Activated naive CD4-positive, alpha-beta T cell treated with anti-CD3 and anti-CD28 coated beads for 36 hours (primary cell): Measurements from ENCODE around the gene N4BP2L1. TPM values are rescaled to one million over a fixed set of nuclear protein-coding genes. Genes with fewer than 3 reads are reported as not detected.

Source experiments
- CTCF ChIA-PET: fragments of 350-600 bp; sonication (Branson Sonifier 250); formaldehyde crosslinking; loops from one replicate; lab custom pipeline; 2021; ENCODE audit warnings: antibody characterized with exemption; lab: Charles Lee
- DNase-seq: peaks from one replicate; pipeline ENCODE4 v3.0.0-alpha.2; 2020
- H3K27ac Mint-ChIP-seq: one replicate; pipeline ENCODE4 v1.8.0; 2021; ENCODE audit warnings: mild to moderate bottlenecking, mixed read lengths
- H3K27me3 Mint-ChIP-seq: one replicate; pipeline ENCODE4 v1.8.0; 2021; ENCODE audit warnings: low read depth, mixed read lengths
- H3K36me3 Mint-ChIP-seq: one replicate; pipeline ENCODE4 v1.8.0; 2021; ENCODE audit warnings: low read depth, mixed read lengths
- H3K4me1 Mint-ChIP-seq: one replicate; pipeline ENCODE4 v1.8.0; 2021; ENCODE audit warnings: low read depth, mixed read lengths
- H3K4me3 Mint-ChIP-seq: one replicate; pipeline ENCODE4 v1.8.0; 2021; ENCODE audit warnings: mild to moderate bottlenecking, moderate library complexity, mixed read lengths
- H3K9me3 Mint-ChIP-seq: one replicate; pipeline ENCODE4 v1.8.0; 2021; ENCODE audit warnings: mixed read lengths
- intact Hi-C: fragments of 100-400 bp; cut with micrococcal nuclease; formaldehyde crosslinking; loops from one replicate; pipeline ENCODE4 v1.15.1; 2023
- total RNA-seq, 2 experiments: library from RNA; stranded (reverse); gene quantifications; one replicate each; pipeline ENCODE4 v1.2.3, GENCODE V29; 2021

N4BP2L1 gene
- total RNA-seq, 2 experiments from 2014 or later: 22.6 TPM

GRCh38 chr13:32454886-32455593 lies 27.1 kb upstream of the N4BP2L1 start:
- no peak for DNase-seq
- CTCF ChIA-PET: interaction anchor here (0.6 to 0.7 kb wide), 2 partner anchors 138 to 228 kb away, joined by 3 read pairs; no protein-coding TSS in a partner anchor
- Mint-ChIP-seq H3K9me3 (peaks cover 26% of the 10 kb centered on the region), H3K4me3 (no peak overlapping the region), H3K27ac (no peak overlapping the region), H3K27me3 (no peaks in the 10 kb centered on the region), H3K36me3 (peaks cover 40% of the 10 kb centered on the region), H3K4me1 (no peaks in the 10 kb centered on the region)
- intact Hi-C loops: no loop called here

GRCh38 chr13:32453981-32454380 lies 26.1 kb upstream of the N4BP2L1 start:
- Mint-ChIP-seq H3K27me3 (no peaks in the 10 kb centered on the region), H3K36me3 (peaks cover 31% of the 10 kb centered on the region), H3K9me3 (peaks cover 21% of the 10 kb centered on the region), H3K27ac (no peak overlapping the region), H3K4me3 (no peak overlapping the region), H3K4me1 (peaks cover under 1% of the 10 kb centered on the region)
- intact Hi-C loops: no loop called here
- CTCF ChIA-PET: interaction anchor here (1.7 kb wide), 1 partner anchor 13 kb away, joined by 5 read pairs; no protein-coding TSS in a partner anchor
- DNase-seq: no peak

- peaks cover 2% of the 10 kb centered on the region for H3K36me3 Mint-ChIP-seq
- DNase-seq: no peak
- peaks cover 19% of the 10 kb centered on the region for H3K4me1 Mint-ChIP-seq
- no peaks in the 10 kb centered on the region for H3K27me3 Mint-ChIP-seq
- no peaks in the 10 kb centered on the region for H3K9me3 Mint-ChIP-seq
- CTCF ChIA-PET: interaction anchor here (0.6 to 1.0 kb wide), 3 partner anchors 44 to 1022 kb away, joined by 3 to 4 read pairs (median 3); no protein-coding TSS in a partner anchor
- no peak overlapping the region for H3K27ac Mint-ChIP-seq
- H3K4me3 Mint-ChIP-seq: no peak overlapping the region
- intact Hi-C loops: loop anchor here (1.0 to 10.0 kb wide), 5 partner anchors 21 to 1093 kb away; partner anchors contain the start of genes KL, N4BP2L1 and N4BP2L2
Measured at GRCh38 chr13:32448972-32449371, 21.0 kb upstream of the N4BP2L1 start.

- peaks cover 19% of the 10 kb centered on the region for H3K4me1 Mint-ChIP-seq
- H3K9me3 Mint-ChIP-seq: no peaks in the 10 kb centered on the region
- peak overlapping the region; percentile 25 for H3K27ac Mint-ChIP-seq
- no peak overlapping the region for H3K4me3 Mint-ChIP-seq
- H3K27me3 Mint-ChIP-seq: no peaks in the 10 kb centered on the region
- intact Hi-C loops: loop anchor here (1.0 to 10.0 kb wide), 5 partner anchors 20 to 1094 kb away; partner anchors contain the start of genes KL, N4BP2L1 and N4BP2L2
- peaks cover 2% of the 10 kb centered on the region for H3K36me3 Mint-ChIP-seq
- CTCF ChIA-PET: interaction anchor here (0.5 to 1.0 kb wide), 5 partner anchors 8 to 412 kb away, joined by 3 to 5 read pairs (median 3); no protein-coding TSS in a partner anchor
- DNase-seq: no peak
Measured at GRCh38 chr13:32447894-32448623, 20.1 kb upstream of the N4BP2L1 start.

GRCh38 chr13:32446773-32447465 lies 19.0 kb upstream of the N4BP2L1 start:
- CTCF ChIA-PET: interaction anchor here (0.6 to 1.0 kb wide), 3 partner anchors 8 to 611 kb away, joined by 3 read pairs; no protein-coding TSS in a partner anchor
- Mint-ChIP-seq H3K36me3 (no peaks in the 10 kb centered on the region), H3K27me3 (no peaks in the 10 kb centered on the region), H3K4me3 (no peak overlapping the region), H3K27ac (no peak overlapping the region), H3K4me1 (peaks cover 23% of the 10 kb centered on the region), H3K9me3 (no peaks in the 10 kb centered on the region)
- intact Hi-C loops: loop anchor here (10.0 kb wide), 1 partner anchor 568 kb away; the partner anchor contains the start of gene KL
- no peak for DNase-seq

GRCh38 chr13:32446220-32446619 lies 18.3 kb upstream of the N4BP2L1 start:
- no peak for DNase-seq
- Mint-ChIP-seq H3K27ac (no peak overlapping the region), H3K4me3 (no peak overlapping the region), H3K27me3 (no peaks in the 10 kb centered on the region), H3K36me3 (no peaks in the 10 kb centered on the region), H3K4me1 (peaks cover 23% of the 10 kb centered on the region), H3K9me3 (no peaks in the 10 kb centered on the region)
- intact Hi-C loops: loop anchor here (10.0 kb wide), 1 partner anchor 569 kb away; the partner anchor contains the start of gene KL
- CTCF ChIA-PET: no interaction called here

- H3K27ac Mint-ChIP-seq: no peak overlapping the region
- DNase-seq: no peak
- H3K9me3 Mint-ChIP-seq: no peaks in the 10 kb centered on the region
- H3K36me3 Mint-ChIP-seq: no peaks in the 10 kb centered on the region
- H3K4me3 Mint-ChIP-seq: no peak overlapping the region
- peaks cover 23% of the 10 kb centered on the region for H3K4me1 Mint-ChIP-seq
- no peaks in the 10 kb centered on the region for H3K27me3 Mint-ChIP-seq
- CTCF ChIA-PET: interaction anchor here (0.7 kb wide), 1 partner anchor 22 kb away, joined by 4 read pairs; no protein-coding TSS in a partner anchor
- intact Hi-C loops: loop anchor here (10.0 kb wide), 1 partner anchor 569 kb away; the partner anchor contains the start of gene KL
Measured at GRCh38 chr13:32445461-32445860, 17.5 kb upstream of the N4BP2L1 start.

- Mint-ChIP-seq H3K4me3 (no peak overlapping the region), H3K36me3 (no peaks in the 10 kb centered on the region), H3K27ac (no peak overlapping the region), H3K27me3 (no peaks in the 10 kb centered on the region), H3K4me1 (peaks cover 14% of the 10 kb centered on the region), H3K9me3 (no peaks in the 10 kb centered on the region)
- CTCF ChIA-PET: interaction anchor here (0.8 to 1.8 kb wide), 5 partner anchors 10 to 77 kb away, joined by 3 to 7 read pairs (median 4); no protein-coding TSS in a partner anchor
- intact Hi-C loops: loop anchor here (1.0 to 10.0 kb wide), 6 partner anchors 62 to 572 kb away; partner anchors contain the start of gene KL
- peak; percentile 61 for DNase-seq
Measured at GRCh38 chr13:32443111-32443510, 15.2 kb upstream of the N4BP2L1 start.

- CTCF ChIA-PET: interaction anchor here (0.6 to 1.0 kb wide), 3 partner anchors 9 to 529 kb away, joined by 3 read pairs; no protein-coding TSS in a partner anchor
- H3K27me3 Mint-ChIP-seq: no peaks in the 10 kb centered on the region
- peaks cover 2% of the 10 kb centered on the region for H3K36me3 Mint-ChIP-seq
Measured at GRCh38 chr13:32438871-32439270, 10.9 kb upstream of the N4BP2L1 start.

GRCh38 chr13:32432856-32433255 lies 4.9 kb upstream of the N4BP2L1 start:
- CTCF ChIA-PET: interaction anchor here (1.5 kb wide), 1 partner anchor 10 kb away, joined by 4 read pairs; no protein-coding TSS in a partner anchor
- Mint-ChIP-seq H3K36me3 (peaks cover 2% of the 10 kb centered on the region), H3K27ac (no peak overlapping the region), H3K4me1 (peaks cover 9% of the 10 kb centered on the region), H3K4me3 (no peak overlapping the region), H3K27me3 (no peaks in the 10 kb centered on the region), H3K9me3 (no peaks in the 10 kb centered on the region)
- intact Hi-C loops: no loop called here
- no peak for DNase-seq

More at GRCh38 chr13:32438871-32439270, 10.9 kb upstream of the N4BP2L1 start:
- no peak for DNase-seq
- Mint-ChIP-seq H3K27ac (no peak overlapping the region), H3K4me3 (no peak overlapping the region), H3K4me1 (peaks cover 3% of the 10 kb centered on the region), H3K9me3 (no peaks in the 10 kb centered on the region)
- intact Hi-C loops: no loop called here

GRCh38 chr13:32431361-32431760 lies 3.4 kb upstream of the N4BP2L1 start:
- Mint-ChIP-seq H3K27me3 (no peaks in the 10 kb centered on the region), H3K4me3 (no peak overlapping the region), H3K27ac (no peak overlapping the region), H3K9me3 (no peaks in the 10 kb centered on the region), H3K36me3 (peaks cover 5% of the 10 kb centered on the region), H3K4me1 (peaks cover 9% of the 10 kb centered on the region)
- DNase-seq: no peak
- CTCF ChIA-PET: interaction anchor here (0.9 to 1.0 kb wide), 2 partner anchors 11 to 267 kb away, joined by 3 to 4 read pairs; no protein-coding TSS in a partner anchor
- intact Hi-C loops: no loop called here
